ENCODE measurements around the gene NOL12.
"Not testable (repeated sequence)": the region's sequence is repeated elsewhere in the genome, so short reads cannot be mapped to it uniquely, and the experiment has no call there.

NOL12 gene

GRCh38 chr22:37686002-37686982 lies at the start of gene NOL12:
Gene NOL12, plus strand, starts transcription at chr22:37686343. Its CDS starts 50 bp downstream, at chr22:37686393.
- DNase-seq (ENCODE audit: low read depth): peak; percentile 68

- DNase-seq (ENCODE audit: low read depth): no peak
Measured at GRCh38 chr22:37636949-37637273, 49.2 kb upstream of the NOL12 start.

- DNase-seq (ENCODE audit: low read depth): no peak
Measured at GRCh38 chr22:37638391-37639069, 47.6 kb upstream of the NOL12 start.

- no peak for DNase-seq (ENCODE audit: low read depth)
Measured at GRCh38 chr22:37639070-37639760, 46.9 kb upstream of the NOL12 start, which contains the start of gene SH3BP1. Gene SH3BP1, plus strand, starts transcription at chr22:37639669. Its CDS starts 119 bp downstream, at chr22:37639788.

GRCh38 chr22:37639771-37640590 lies 46.2 kb upstream of the NOL12 start:
- DNase-seq (ENCODE audit: low read depth): no peak

- DNase-seq (ENCODE audit: low read depth): no peak
Measured at GRCh38 chr22:37640591-37641560, 45.3 kb upstream of the NOL12 start.

- no peak for DNase-seq (ENCODE audit: low read depth)
Measured at GRCh38 chr22:37641561-37641949, 44.6 kb upstream of the NOL12 start.

- no peak for DNase-seq (ENCODE audit: low read depth)
Measured at GRCh38 chr22:37643225-37643847, 42.8 kb upstream of the NOL12 start.

GRCh38 chr22:37647317-37647716 lies 38.8 kb upstream of the NOL12 start:
- DNase-seq (ENCODE audit: low read depth): no peak

GRCh38 chr22:37647928-37648327 lies 38.2 kb upstream of the NOL12 start:
- no peak for DNase-seq (ENCODE audit: low read depth)

- DNase-seq (ENCODE audit: low read depth): no peak
Measured at GRCh38 chr22:37650463-37651136, 35.5 kb upstream of the NOL12 start.

GRCh38 chr22:37654563-37655251 lies 31.4 kb upstream of the NOL12 start:
- no peak for DNase-seq (ENCODE audit: low read depth)

- no peak for DNase-seq (ENCODE audit: low read depth)
Measured at GRCh38 chr22:37655252-37655563, 30.9 kb upstream of the NOL12 start.

GRCh38 chr22:37656583-37656982 lies 29.6 kb upstream of the NOL12 start:
- DNase-seq (ENCODE audit: low read depth): not testable (repeated sequence)

- no peak for DNase-seq (ENCODE audit: low read depth)
Measured at GRCh38 chr22:37657590-37658132, 28.5 kb upstream of the NOL12 start.

GRCh38 chr22:37658133-37659065 lies 27.7 kb upstream of the NOL12 start, which contains the start of gene PDXP:
Gene PDXP, plus strand, starts transcription at chr22:37658723. Its CDS starts 60 bp downstream, at chr22:37658783.
- DNase-seq (ENCODE audit: low read depth): peak; percentile 99

Data from HS-5 (cell line).